ENCODE results near the gene DCHS2.

DCHS2 gene

GRCh38 chr4:154194649-154195048 lies 296.9 kb downstream of the DCHS2 start:
- no peak for DNase-seq

GRCh38 chr4:154192585-154192984 lies 299.0 kb downstream of the DCHS2 start:
- no peak for DNase-seq

GRCh38 chr4:154189346-154189745 lies 302.3 kb downstream of the DCHS2 start:
- DNase-seq = peak; percentile 37

- DNase-seq = no peak
These were observed 304.7 kb downstream of the DCHS2 start for GRCh38 chr4:154186888-154187287.

DNA sequence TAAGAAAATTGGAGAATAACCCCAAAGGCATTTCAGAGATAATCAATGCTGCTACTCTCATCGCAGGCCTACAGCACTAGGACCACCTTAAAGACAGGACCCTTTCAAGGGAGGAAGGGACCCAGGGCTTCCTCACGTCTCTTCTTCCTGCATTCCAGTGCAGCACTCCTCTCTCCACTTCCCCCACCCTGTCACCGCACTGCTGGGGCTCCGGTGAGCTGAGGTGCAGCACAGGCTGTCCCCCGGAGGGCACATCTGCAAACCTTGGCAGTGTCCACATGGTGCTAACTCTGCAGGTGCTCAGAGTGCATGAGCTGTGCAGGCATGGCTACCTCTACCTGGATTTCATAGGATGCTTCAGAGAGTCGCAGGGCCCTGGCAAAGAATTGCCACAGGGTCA lies 305.6 kb downstream of the DCHS2 start:
- DNase-seq = no peak

DNA sequence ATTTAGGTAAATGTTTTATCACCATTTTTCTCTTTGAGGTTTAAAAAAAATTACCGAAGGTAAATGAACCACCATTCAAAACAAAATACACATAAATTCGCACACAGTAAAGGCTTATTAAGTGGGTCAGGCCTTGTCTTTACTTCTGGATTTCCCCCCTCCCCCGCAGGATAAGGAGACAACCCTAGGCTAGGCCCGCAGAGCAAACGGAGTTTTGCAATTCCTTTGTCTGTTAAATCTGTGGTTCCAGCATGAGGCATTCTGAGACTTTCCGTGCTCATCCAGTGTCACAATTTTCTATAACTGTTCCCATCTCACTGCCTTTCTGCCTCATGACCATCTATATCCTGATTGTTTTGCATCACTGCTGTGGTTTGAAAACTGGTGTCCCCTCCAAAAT lies 307.4 kb downstream of the DCHS2 start:
- DNase-seq = no peak

- DNase-seq = no peak
These were observed 308.3 kb downstream of the DCHS2 start for GRCh38 chr4:154183264-154183663.
